Hepatocyte (in vitro differentiated cells): Measurements from ENCODE around the gene DUOXA1.

Source experiments
- EZH2 ChIP-seq: fragments of 200-600 bp; sonication (generic); IDR thresholded peaks from 2 replicates; pipeline ENCODE4 v1.6.1; 2016; ENCODE audit warnings: antibody characterized with exemption, mild to moderate bottlenecking, borderline replicate concordance
- TF ChIP-seq, protein P1 (sequence below): fragments of 200-600 bp; sonication (generic); IDR thresholded peaks from 2 replicates; pipeline ENCODE4 v1.5.1; 2016; ENCODE audit warnings: antibody characterized with exemption, mild to moderate bottlenecking; ENCODE audit not compliant: poor library complexity

DNA sequence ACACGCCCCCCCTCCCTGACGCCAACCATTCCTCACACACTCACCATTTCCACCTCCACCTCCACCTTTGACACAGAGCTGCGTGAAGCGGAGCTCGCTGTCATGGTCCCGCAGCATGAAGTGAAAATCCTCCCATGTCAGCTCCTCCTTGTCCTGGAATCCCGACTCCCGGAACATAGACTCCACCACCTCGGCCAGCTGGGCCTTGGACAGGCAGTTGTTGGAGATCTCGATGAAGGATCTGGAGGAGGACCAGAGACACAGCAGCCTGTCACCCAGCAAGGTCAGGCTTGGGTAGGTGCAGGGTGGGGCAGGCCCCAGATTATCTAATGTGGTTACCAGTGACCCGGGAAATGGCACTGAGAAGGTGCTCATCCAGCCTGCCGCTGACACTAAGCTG is 27.9 kb downstream of the DUOXA1 start:
- TF ChIP-seq, protein P1, sequence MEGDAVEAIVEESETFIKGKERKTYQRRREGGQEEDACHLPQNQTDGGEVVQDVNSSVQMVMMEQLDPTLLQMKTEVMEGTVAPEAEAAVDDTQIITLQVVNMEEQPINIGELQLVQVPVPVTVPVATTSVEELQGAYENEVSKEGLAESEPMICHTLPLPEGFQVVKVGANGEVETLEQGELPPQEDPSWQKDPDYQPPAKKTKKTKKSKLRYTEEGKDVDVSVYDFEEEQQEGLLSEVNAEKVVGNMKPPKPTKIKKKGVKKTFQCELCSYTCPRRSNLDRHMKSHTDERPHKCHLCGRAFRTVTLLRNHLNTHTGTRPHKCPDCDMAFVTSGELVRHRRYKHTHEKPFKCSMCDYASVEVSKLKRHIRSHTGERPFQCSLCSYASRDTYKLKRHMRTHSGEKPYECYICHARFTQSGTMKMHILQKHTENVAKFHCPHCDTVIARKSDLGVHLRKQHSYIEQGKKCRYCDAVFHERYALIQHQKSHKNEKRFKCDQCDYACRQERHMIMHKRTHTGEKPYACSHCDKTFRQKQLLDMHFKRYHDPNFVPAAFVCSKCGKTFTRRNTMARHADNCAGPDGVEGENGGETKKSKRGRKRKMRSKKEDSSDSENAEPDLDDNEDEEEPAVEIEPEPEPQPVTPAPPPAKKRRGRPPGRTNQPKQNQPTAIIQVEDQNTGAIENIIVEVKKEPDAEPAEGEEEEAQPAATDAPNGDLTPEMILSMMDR, result no peak
- TF ChIP-seq EZH2, result no peak
